Smooth muscle cell (in vitro differentiated cells): Measurements from ENCODE around the gene CUBN. TPM values are rescaled to one million over a fixed set of nuclear protein-coding genes. Genes with fewer than 3 reads are reported as not detected.

Experiments
- DNase-seq: peaks from one replicate; lab custom pipeline; 2025; ENCODE audit not compliant: unreplicated experiment; lab: John Stamatoyannopoulos, UW
- H2AFZ ChIP-seq: fragments of 200-600 bp; sonication (generic); 2 replicates; pipeline ENCODE4 v1.6.0; 2016; ENCODE audit warnings: antibody characterized with exemption, low read depth, mild to moderate bottlenecking
- H3F3A ChIP-seq: fragments of 200-600 bp; sonication (generic); 2 replicates; pipeline ENCODE4 v1.6.0; 2017; ENCODE audit warnings: antibody characterized with exemption, low read depth
- H3K27ac ChIP-seq: fragments of 200-600 bp; sonication (generic); 2 replicates; pipeline ENCODE4 v1.5.1; 2016; ENCODE audit warnings: low read depth, mild to moderate bottlenecking
- H3K27me3 ChIP-seq: fragments of 200-600 bp; sonication (generic); 2 replicates; pipeline ENCODE4 v1.6.1; 2016; ENCODE audit warnings: low read depth, mild to moderate bottlenecking
- H3K36me3 ChIP-seq: fragments of 200-600 bp; sonication (generic); 2 replicates; pipeline ENCODE4 v1.5.1; 2016; ENCODE audit warnings: low read depth
- H3K4me1 ChIP-seq: fragments of 200-600 bp; sonication (generic); 2 replicates; pipeline ENCODE4 v1.5.1; 2016; ENCODE audit warnings: low read depth
- H3K4me2 ChIP-seq: fragments of 200-600 bp; sonication (generic); 2 replicates; pipeline ENCODE4 v1.6.0; 2016; ENCODE audit warnings: mild to moderate bottlenecking
- H3K4me3 ChIP-seq: fragments of 200-600 bp; sonication (generic); 2 replicates; pipeline ENCODE4 v1.5.1; 2016; ENCODE audit warnings: mild to moderate bottlenecking
- H3K79me2 ChIP-seq: fragments of 200-600 bp; sonication (generic); 2 replicates; pipeline ENCODE4 v1.6.0; 2016; ENCODE audit warnings: low read depth, mild to moderate bottlenecking
- H3K9ac ChIP-seq: fragments of 200-600 bp; sonication (generic); 2 replicates; pipeline ENCODE4 v1.6.0; 2016; ENCODE audit warnings: low read depth
- H3K9me3 ChIP-seq: fragments of 200-600 bp; sonication (generic); replicated peaks from 2 replicates; pipeline ENCODE4 v1.5.1; 2016; ENCODE audit warnings: low read depth
- H4K20me1 ChIP-seq: fragments of 200-600 bp; sonication (generic); 2 replicates; pipeline ENCODE4 v1.6.0; 2016; ENCODE audit warnings: low read depth
- CTCF ChIP-seq: fragments of 200-600 bp; sonication (generic); IDR thresholded peaks from 2 replicates; pipeline ENCODE4 v1.5.1; 2017; ENCODE audit warnings: borderline replicate concordance, mild to moderate bottlenecking, antibody characterized with exemption; ENCODE audit not compliant: insufficient read depth, poor library complexity, severe bottlenecking
- WGBS: methylation state at CpG from one replicate; pipeline ENCODE4 v1.1.7; 2016; ENCODE audit warnings: low lambda C conversion rate; 5-methylcytosine and 5-hydroxymethylcytosine counted together
- polyA plus RNA-seq: library from polyadenylated mRNA; unstranded; fragments of >200 nt; fragmentation: Nextera tagmentation; extraction: Ambion mirVana; gene quantifications from 2 replicates; pipeline ENCODE4 v1.2.1, GENCODE V29; 2016
- total RNA-seq: library from RNA; depleted of rRNA; stranded (reverse); fragments of >200 nt; gene quantifications from 2 replicates; pipeline ENCODE4 v1.2.3, GENCODE V29; 2014

CUBN gene
- total and polyA plus RNA-seq, 2 experiments from 2014 or later, result 0.62 to 4.7 TPM

- Histone ChIP-seq H4K20me1 (peaks cover 87% of the 10 kb centered on the region), H3K4me2 (no peak overlapping the region), H3K4me1 (no peaks in the 10 kb centered on the region), H3K27me3 (no peaks in the 10 kb centered on the region), H3K9me3 (no peaks in the 10 kb centered on the region), H3K36me3 (no peaks in the 10 kb centered on the region), H3K27ac (no peak overlapping the region), H3K4me3 (no peak overlapping the region), H3F3A (no peaks in the 10 kb centered on the region), H2AFZ (no peak overlapping the region), H3K79me2 (peaks cover 84% of the 10 kb centered on the region), H3K9ac (no peak overlapping the region)
- no peak for DNase-seq
- TF ChIP-seq CTCF, result no peak
- 91% methylated on average over 2 of the region's 2 CpGs for WGBS
Measured at GRCh38 chr10:16803464-16803863, 326.1 kb downstream of the CUBN start.

GRCh38 chr10:16799621-16800020, 330.0 kb downstream of the CUBN start:
- no peak for DNase-seq

GRCh38 chr10:16798571-16798970, 331.0 kb downstream of the CUBN start:
- Histone ChIP-seq H3K4me3 (no peak overlapping the region), H2AFZ (no peak overlapping the region), H3F3A (no peaks in the 10 kb centered on the region), H3K36me3 (no peaks in the 10 kb centered on the region), H3K4me1 (no peaks in the 10 kb centered on the region), H3K27ac (no peak overlapping the region), H4K20me1 (peaks cover 93% of the 10 kb centered on the region), H3K27me3 (no peaks in the 10 kb centered on the region), H3K4me2 (no peak overlapping the region), H3K9me3 (no peaks in the 10 kb centered on the region), H3K79me2 (peaks cover 84% of the 10 kb centered on the region), H3K9ac (no peak overlapping the region)
- 97% methylated on average over 5 of the region's 5 CpGs for WGBS
- TF ChIP-seq CTCF, result no peak
- DNase-seq, result no peak

More at GRCh38 chr10:16799621-16800020, 330.0 kb downstream of the CUBN start:
- H3F3A ChIP-seq, result no peaks in the 10 kb centered on the region
- H3K27ac ChIP-seq, result no peak overlapping the region
- H3K9ac ChIP-seq, result no peak overlapping the region
- H3K4me2 ChIP-seq, result no peak overlapping the region
- TF ChIP-seq CTCF, result no peak
- H3K27me3 ChIP-seq, result no peaks in the 10 kb centered on the region
- H4K20me1 ChIP-seq, result peaks cover 93% of the 10 kb centered on the region
- WGBS, result 82% methylated on average over 8 of the region's 8 CpGs
- H3K79me2 ChIP-seq, result peaks cover 86% of the 10 kb centered on the region
- H3K36me3 ChIP-seq, result no peaks in the 10 kb centered on the region
- H3K4me3 ChIP-seq, result no peak overlapping the region
- no peaks in the 10 kb centered on the region for H3K4me1 ChIP-seq
- H2AFZ ChIP-seq, result no peak overlapping the region
- H3K9me3 ChIP-seq, result no peaks in the 10 kb centered on the region

GRCh38 chr10:16795410-16796073, 334.1 kb downstream of the CUBN start:
- Histone ChIP-seq H3K9ac (no peak overlapping the region), H3K4me2 (no peak overlapping the region), H3K79me2 (peaks cover 68% of the 10 kb centered on the region), H3K4me3 (no peak overlapping the region), H3K36me3 (no peaks in the 10 kb centered on the region), H3K9me3 (no peaks in the 10 kb centered on the region), H3K4me1 (no peaks in the 10 kb centered on the region), H3F3A (no peaks in the 10 kb centered on the region), H3K27me3 (no peaks in the 10 kb centered on the region), H2AFZ (no peak overlapping the region), H3K27ac (no peak overlapping the region), H4K20me1 (peaks cover 94% of the 10 kb centered on the region)
- no peak for DNase-seq
- WGBS, result 89% methylated on average over 9 of the region's 9 CpGs
- no peak for TF ChIP-seq CTCF
